ENCODE measurements around the gene CCNA2.
A peak's percentile ranks its signal among the peaks of the same experiment; 100 is the strongest.

CCNA2 gene

GRCh38 chr4:121823505-121824170 is at the start of gene CCNA2:
Gene CCNA2 (minus strand): TSS chr4:121823883. CDS start chr4:121823628, 255 bp downstream.
- H3K9me3 Mint-ChIP-seq = no peaks in the 10 kb centered on the region
- H3K4me3 Mint-ChIP-seq = peak within 1 kb of the TSS; percentile 88
- peak within 1 kb of the TSS; percentile 95 for H3K27ac Mint-ChIP-seq
- peaks cover 16% of the 10 kb centered on the region for H3K4me1 Mint-ChIP-seq
- H3K36me3 Mint-ChIP-seq = no peaks in the 10 kb centered on the region
- H3K27me3 Mint-ChIP-seq = no peaks in the 10 kb centered on the region

GRCh38 chr4:121869841-121870822 is 46.4 kb upstream of the CCNA2 start, which contains the start of gene BBS7:
Gene BBS7 (minus strand): TSS chr4:121870474. CDS start chr4:121870313, 161 bp downstream.
- H3K4me3 Mint-ChIP-seq = peak within 1 kb of the TSS; percentile 98
- H3K9me3 Mint-ChIP-seq = no peaks in the 10 kb centered on the region

GRCh38 chr4:121863799-121864198 is 40.1 kb upstream of the CCNA2 start:
- H3K36me3 Mint-ChIP-seq = peaks cover 19% of the 10 kb centered on the region
- no peaks in the 10 kb centered on the region for H3K27me3 Mint-ChIP-seq
- no peak overlapping the region for H3K27ac Mint-ChIP-seq
- peaks cover 15% of the 10 kb centered on the region for H3K4me1 Mint-ChIP-seq
- no peak overlapping the region for H3K4me3 Mint-ChIP-seq
- H3K9me3 Mint-ChIP-seq = no peaks in the 10 kb centered on the region

More at GRCh38 chr4:121869841-121870822, 46.4 kb upstream of the CCNA2 start, which contains the start of gene BBS7:
- Mint-ChIP-seq H3K27ac (peak within 1 kb of the TSS; percentile 84), H3K27me3 (peaks cover 10% of the 10 kb centered on the region), H3K4me1 (peaks cover 29% of the 10 kb centered on the region), H3K36me3 (peaks cover 18% of the 10 kb centered on the region)

GRCh38 chr4:121861426-121861825 is 37.7 kb upstream of the CCNA2 start:
- H3K27me3 Mint-ChIP-seq = no peaks in the 10 kb centered on the region
- H3K4me1 Mint-ChIP-seq = peaks cover 10% of the 10 kb centered on the region
- H3K36me3 Mint-ChIP-seq = peaks cover 11% of the 10 kb centered on the region
- no peak overlapping the region for H3K27ac Mint-ChIP-seq
- no peaks in the 10 kb centered on the region for H3K9me3 Mint-ChIP-seq
- no peak overlapping the region for H3K4me3 Mint-ChIP-seq

GRCh38 chr4:121860121-121860520 is 36.4 kb upstream of the CCNA2 start:
- Mint-ChIP-seq H3K36me3 (peaks cover 3% of the 10 kb centered on the region), H3K9me3 (no peaks in the 10 kb centered on the region), H3K27ac (no peak overlapping the region), H3K27me3 (no peaks in the 10 kb centered on the region), H3K4me1 (peaks cover 4% of the 10 kb centered on the region), H3K4me3 (no peak overlapping the region)

GRCh38 chr4:121851354-121851753 is 27.7 kb upstream of the CCNA2 start:
- no peak overlapping the region for H3K4me3 Mint-ChIP-seq
- peaks cover 9% of the 10 kb centered on the region for H3K36me3 Mint-ChIP-seq
- H3K9me3 Mint-ChIP-seq = no peaks in the 10 kb centered on the region
- H3K4me1 Mint-ChIP-seq = no peaks in the 10 kb centered on the region
- no peak overlapping the region for H3K27ac Mint-ChIP-seq
- no peaks in the 10 kb centered on the region for H3K27me3 Mint-ChIP-seq

GRCh38 chr4:121846662-121847061 is 23.0 kb upstream of the CCNA2 start:
- H3K27me3 Mint-ChIP-seq = no peaks in the 10 kb centered on the region
- no peak overlapping the region for H3K27ac Mint-ChIP-seq
- no peaks in the 10 kb centered on the region for H3K9me3 Mint-ChIP-seq
- peaks cover 18% of the 10 kb centered on the region for H3K36me3 Mint-ChIP-seq
- H3K4me3 Mint-ChIP-seq = no peak overlapping the region
- H3K4me1 Mint-ChIP-seq = no peaks in the 10 kb centered on the region

GRCh38 chr4:121842862-121843261 is 19.2 kb upstream of the CCNA2 start:
- H3K36me3 Mint-ChIP-seq = peaks cover 23% of the 10 kb centered on the region
- no peaks in the 10 kb centered on the region for H3K27me3 Mint-ChIP-seq

GRCh38 chr4:121838136-121838535 is 14.5 kb upstream of the CCNA2 start:
- no peaks in the 10 kb centered on the region for H3K4me1 Mint-ChIP-seq
- no peaks in the 10 kb centered on the region for H3K27me3 Mint-ChIP-seq
- H3K27ac Mint-ChIP-seq = no peak overlapping the region
- H3K9me3 Mint-ChIP-seq = no peaks in the 10 kb centered on the region
- no peak overlapping the region for H3K4me3 Mint-ChIP-seq
- peaks cover 18% of the 10 kb centered on the region for H3K36me3 Mint-ChIP-seq

More at GRCh38 chr4:121842862-121843261, 19.2 kb upstream of the CCNA2 start:
- Mint-ChIP-seq H3K27ac (no peak overlapping the region), H3K4me3 (no peak overlapping the region), H3K4me1 (no peaks in the 10 kb centered on the region), H3K9me3 (no peaks in the 10 kb centered on the region)

GRCh38 chr4:121829511-121829910 is 5.8 kb upstream of the CCNA2 start:
- H3K9me3 Mint-ChIP-seq = no peaks in the 10 kb centered on the region
- no peaks in the 10 kb centered on the region for H3K4me1 Mint-ChIP-seq
- H3K27me3 Mint-ChIP-seq = no peaks in the 10 kb centered on the region
- H3K4me3 Mint-ChIP-seq = no peak overlapping the region
- H3K36me3 Mint-ChIP-seq = peaks cover 1% of the 10 kb centered on the region
- H3K27ac Mint-ChIP-seq = no peak overlapping the region

GRCh38 chr4:121827853-121828252 is 4.2 kb upstream of the CCNA2 start:
- Mint-ChIP-seq H3K27me3 (no peaks in the 10 kb centered on the region), H3K36me3 (peaks cover under 1% of the 10 kb centered on the region), H3K9me3 (no peaks in the 10 kb centered on the region), H3K27ac (no peak overlapping the region), H3K4me3 (no peak overlapping the region), H3K4me1 (peaks cover 8% of the 10 kb centered on the region)

GRCh38 chr4:121824950-121825349 is 1.3 kb upstream of the CCNA2 start:
- peaks cover 16% of the 10 kb centered on the region for H3K4me1 Mint-ChIP-seq
- no peak overlapping the region for H3K27ac Mint-ChIP-seq
- H3K4me3 Mint-ChIP-seq = no peak overlapping the region
- no peaks in the 10 kb centered on the region for H3K27me3 Mint-ChIP-seq
- H3K36me3 Mint-ChIP-seq = no peaks in the 10 kb centered on the region
- H3K9me3 Mint-ChIP-seq = no peaks in the 10 kb centered on the region

- peaks cover 16% of the 10 kb centered on the region for H3K4me1 Mint-ChIP-seq
- no peaks in the 10 kb centered on the region for H3K9me3 Mint-ChIP-seq
Measured at GRCh38 chr4:121824171-121824527, 466 bp upstream of the CCNA2 start.

GRCh38 chr4:121822796-121823504 is 733 bp downstream of the CCNA2 start:
- Mint-ChIP-seq H3K27me3 (no peaks in the 10 kb centered on the region), H3K36me3 (no peaks in the 10 kb centered on the region), H3K4me1 (peaks cover 16% of the 10 kb centered on the region), H3K9me3 (no peaks in the 10 kb centered on the region), H3K27ac (peak overlapping the region; percentile 95), H3K4me3 (peak overlapping the region; percentile 88)

More at GRCh38 chr4:121824171-121824527, 466 bp upstream of the CCNA2 start:
- peak overlapping the region; percentile 88 for H3K4me3 Mint-ChIP-seq
- no peaks in the 10 kb centered on the region for H3K27me3 Mint-ChIP-seq
- H3K27ac Mint-ChIP-seq = peak overlapping the region; percentile 95
- no peaks in the 10 kb centered on the region for H3K36me3 Mint-ChIP-seq

- no peaks in the 10 kb centered on the region for H3K36me3 Mint-ChIP-seq
- H3K4me3 Mint-ChIP-seq = peak overlapping the region; percentile 88
- H3K27ac Mint-ChIP-seq = no peak overlapping the region
- peaks cover 16% of the 10 kb centered on the region for H3K4me1 Mint-ChIP-seq
- no peaks in the 10 kb centered on the region for H3K9me3 Mint-ChIP-seq
- H3K27me3 Mint-ChIP-seq = no peaks in the 10 kb centered on the region
Measured at GRCh38 chr4:121822047-121822446, 1.6 kb downstream of the CCNA2 start.

Data from activated naive CD4-positive, alpha-beta T cell treated with anti-CD3 and anti-CD28 coated beads, Interleukin-2, amount 50 U/mL, for 24 hours (primary cell).